HG02623 (cell line): Measurements from ENCODE around the gene AARSD1.
"Not testable (repeated sequence)": the region's sequence is repeated elsewhere in the genome, so short reads cannot be mapped to it uniquely, and the experiment has no call there.

Source experiments
- ATAC-seq: cut with Tn5 transposase; IDR thresholded peaks from one replicate; pipeline ENCODE4 v1.9.1; 2021; ENCODE audit warnings: moderate library complexity; ENCODE audit not compliant: unreplicated experiment

The AARSD1 gene

DNA sequence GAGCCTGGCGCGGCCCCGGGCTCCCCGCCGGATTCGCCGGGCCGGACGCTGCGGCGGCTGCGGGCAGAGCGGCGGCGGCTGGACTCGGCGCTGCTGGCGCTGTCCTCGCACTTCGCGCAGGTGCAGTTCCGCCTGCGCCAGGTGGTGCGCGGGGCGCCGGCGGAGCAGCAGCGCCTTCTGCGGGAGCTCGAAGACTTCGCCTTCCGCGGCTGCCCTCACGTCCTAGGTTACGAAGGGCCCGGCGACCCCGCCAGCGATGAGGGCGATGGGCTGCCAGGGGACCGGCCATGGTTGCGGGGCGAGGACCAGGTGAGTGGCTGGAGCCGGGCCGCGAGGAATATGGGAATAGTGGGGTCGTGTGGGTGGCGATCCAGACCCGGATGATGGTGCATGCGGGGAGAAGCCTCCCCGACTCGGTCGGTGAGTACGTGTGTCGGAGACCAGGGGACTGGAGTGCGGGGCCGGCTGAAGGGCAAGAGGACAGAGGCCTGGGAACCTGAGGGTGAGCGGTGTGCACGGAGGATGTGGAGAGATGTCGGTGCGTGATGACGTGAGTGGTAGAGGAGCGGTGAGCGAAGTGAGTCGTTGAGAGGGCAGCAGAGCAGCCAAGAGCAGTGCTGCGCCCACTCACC is 16.6 kb upstream of the AARSD1 start:
- peak; percentile 29 for ATAC-seq

DNA sequence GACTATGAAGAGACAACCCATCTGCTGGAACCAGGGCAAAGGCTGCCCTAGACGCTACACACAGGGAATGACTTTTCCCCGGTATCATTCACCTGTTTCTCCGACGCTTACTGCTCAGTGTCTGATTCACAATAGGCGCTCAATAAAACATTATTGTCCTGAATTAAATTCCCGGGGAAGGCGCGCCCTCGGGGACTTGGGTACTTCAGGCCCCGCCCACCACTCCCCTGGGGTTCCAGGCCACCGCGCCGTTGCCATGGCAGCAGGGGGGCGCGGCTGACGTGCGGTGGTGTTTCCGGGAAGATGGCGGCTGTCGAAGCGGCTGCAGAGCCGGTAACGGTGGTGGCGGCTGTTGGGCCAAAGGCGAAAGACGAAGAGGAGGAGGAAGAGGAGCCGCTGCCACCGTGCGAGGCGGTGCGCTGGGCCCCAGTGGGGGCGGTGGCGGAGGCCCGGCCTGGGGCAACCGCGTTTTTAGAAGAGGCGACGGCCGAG is 16.1 kb upstream of the AARSD1 start, which contains the start of gene RUNDC1:
Gene RUNDC1, plus strand, starts transcription at position 292 of the 492 bp plus-strand sequence. Its CDS starts 12 bp downstream, at position 304.
- ATAC-seq, result peak; percentile 64

GRCh38 chr17:42979511-42980273 is 15.4 kb upstream of the AARSD1 start, which contains the start of gene PTGES3L:
Gene PTGES3L (minus strand): TSS chr17:42980080. CDS start chr17:42980053, 27 bp downstream.
- ATAC-seq, result no peak

DNA sequence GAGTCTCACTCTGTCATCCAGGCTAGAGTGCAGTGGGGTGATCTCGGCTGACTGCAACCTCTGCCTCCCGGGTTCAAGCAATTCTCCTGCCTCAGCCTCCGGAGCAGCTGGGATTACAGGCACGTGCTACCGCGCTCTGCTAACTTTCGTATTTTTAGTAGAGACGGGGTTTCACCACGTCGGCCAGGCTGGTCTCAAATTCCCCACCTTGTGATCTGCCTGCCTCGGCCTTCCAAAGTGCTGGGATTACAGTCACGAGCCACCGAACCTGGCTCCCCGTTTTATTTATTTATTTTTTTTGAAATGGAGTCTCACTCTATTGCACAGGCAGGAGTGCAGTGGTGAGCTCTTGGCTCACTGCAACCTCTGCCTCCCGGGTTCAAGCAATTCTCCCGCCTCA is 11.4 kb upstream of the AARSD1 start:
- ATAC-seq, result not testable (repeated sequence)

- ATAC-seq, result no peak
Observed at GRCh38 chr17:42975265-42975664, 11.0 kb upstream of the AARSD1 start.

- not testable (repeated sequence) for ATAC-seq
Observed at GRCh38 chr17:42973323-42973722, 9.1 kb upstream of the AARSD1 start.

DNA sequence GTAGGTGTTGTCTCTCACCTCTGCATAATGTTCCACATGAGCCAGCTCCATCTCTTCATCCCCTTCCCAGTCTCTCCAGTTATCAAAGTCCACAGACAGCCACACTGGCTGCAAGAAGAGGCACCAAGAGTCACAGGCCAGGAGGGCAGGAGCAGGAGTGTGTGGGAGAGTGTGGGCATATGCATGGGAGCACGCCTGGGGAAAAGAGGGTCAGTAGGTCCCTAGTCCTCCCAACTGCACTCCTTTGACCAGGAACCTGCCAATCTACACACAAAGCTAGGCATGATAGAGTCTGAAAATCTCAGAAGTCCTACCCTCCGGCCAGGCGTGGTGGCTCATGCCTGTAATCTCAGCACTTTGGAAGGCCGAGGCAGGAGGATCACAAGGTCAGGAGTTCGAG is 7.3 kb upstream of the AARSD1 start:
- ATAC-seq, result no peak

DNA sequence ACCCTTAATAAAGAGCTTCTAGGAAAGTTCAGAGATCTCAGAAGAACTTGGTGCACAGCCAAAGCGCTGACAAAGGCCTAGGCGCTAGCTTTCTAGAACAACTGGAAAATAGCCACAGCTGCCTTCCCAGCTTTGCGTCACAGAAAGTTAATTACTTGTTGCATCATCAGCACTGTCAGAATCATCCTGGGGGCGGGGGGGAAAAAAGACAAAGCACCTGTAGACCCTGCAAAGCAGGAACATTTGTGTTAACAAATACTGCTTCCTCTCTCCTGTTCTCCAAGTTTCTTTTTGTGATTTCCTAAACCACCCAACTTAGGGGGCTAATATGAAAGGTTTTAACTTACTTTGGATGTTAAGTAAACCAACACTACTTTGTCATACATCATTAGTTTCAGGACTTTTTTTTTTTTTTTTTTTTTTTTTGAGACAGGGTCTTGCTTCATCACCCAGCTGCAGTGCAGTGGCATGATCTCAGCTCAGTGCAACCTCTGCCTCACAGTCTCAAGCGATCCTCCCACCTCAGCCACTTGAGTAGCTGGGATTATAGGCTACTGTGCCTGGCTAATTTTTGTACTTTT is 4.8 kb upstream of the AARSD1 start:
- ATAC-seq, result no peak

DNA sequence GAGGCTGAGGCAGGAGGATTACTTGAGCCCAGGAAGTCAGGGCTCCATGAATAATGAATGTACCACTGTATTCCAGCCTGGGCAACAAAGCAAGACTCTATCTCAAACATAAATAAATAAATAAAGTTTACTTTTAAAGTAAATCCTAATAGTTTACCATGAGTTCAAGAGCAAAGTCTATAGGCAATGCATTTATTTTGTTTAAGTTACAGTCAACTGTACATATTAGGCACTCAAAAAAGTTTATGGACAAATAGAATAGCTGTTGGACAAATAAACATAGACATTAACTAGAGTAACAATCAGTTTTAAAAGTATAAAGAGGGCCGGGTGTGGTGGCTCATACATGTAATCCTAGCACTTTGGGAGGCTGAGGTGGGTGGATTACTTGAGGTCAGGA is 3.7 kb upstream of the AARSD1 start:
- no peak for ATAC-seq

DNA sequence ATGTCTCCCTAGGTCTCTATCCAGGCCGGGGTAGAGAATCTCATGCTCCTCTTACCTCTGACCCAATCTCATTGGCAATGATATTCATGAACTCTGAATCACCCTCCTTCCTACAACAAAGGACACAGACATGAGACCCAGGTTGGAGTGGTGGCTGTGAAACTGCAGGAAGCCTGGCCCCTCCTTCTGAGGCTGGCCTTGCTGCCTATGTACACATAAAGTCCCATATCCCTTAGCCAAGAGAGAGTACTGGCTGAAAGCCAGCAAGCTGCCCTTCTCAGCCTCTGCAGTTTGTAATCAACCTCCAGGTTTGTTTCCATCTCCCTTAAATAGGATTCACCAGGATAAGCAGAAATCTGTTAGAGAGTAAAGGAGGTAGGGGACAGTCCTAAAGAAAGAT is 10.6 kb downstream of the AARSD1 start:
- ATAC-seq, result no peak

DNA sequence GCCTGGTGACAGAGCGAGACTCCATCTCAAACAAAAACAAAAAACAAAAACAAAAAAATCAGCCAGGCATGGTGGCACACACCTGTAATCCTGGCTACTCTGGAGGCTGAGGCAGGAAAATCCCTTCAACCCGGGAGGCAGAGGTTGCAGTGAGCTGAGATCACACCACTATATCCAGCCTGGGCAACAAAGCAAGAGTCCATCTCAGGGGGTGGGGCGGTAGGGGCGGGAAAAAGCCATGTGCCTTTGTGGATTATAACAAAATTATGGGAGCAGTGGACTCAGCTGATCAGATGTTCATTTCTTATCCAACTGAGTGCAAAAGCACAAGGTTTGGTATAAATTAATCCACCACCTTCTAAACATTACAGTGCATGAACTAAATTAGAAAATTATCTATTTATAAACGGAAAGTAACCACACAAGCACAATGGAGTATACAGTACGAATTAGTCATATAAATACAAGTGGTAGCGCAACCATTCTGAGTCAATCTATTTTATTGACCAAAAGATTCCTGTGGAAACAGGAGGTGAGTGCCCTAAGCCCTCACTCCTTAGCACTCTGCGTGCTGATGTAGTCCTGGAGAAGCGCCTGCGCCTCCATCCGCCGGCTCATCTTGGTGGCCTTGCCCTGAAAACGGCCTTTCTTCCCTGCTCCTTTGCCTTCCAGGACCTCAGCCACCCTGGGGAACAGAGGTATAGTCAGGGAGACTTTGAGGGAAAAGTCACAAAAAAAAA is 14.0 kb downstream of the AARSD1 start:
- no peak for ATAC-seq

DNA sequence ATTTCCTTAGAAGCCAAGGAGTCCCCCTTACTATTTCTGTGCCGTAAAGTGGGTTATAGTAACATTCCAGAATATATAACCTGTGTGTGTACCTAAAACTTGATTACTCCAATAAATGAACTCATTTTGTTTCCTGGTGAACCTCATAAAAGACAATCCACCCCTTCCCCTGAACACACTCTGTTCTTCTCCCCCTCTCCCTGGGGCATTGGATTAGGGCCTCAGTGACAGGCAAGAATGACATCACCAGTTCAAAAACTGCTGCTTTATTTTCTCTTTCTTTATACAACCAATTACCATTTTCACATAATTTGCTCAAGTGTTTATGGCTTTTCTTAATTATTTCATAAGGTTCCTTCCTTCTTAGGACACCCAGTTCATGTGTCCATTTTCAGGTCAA is 17.4 kb downstream of the AARSD1 start:
- ATAC-seq, result no peak

- ATAC-seq, result no peak
Observed at GRCh38 chr17:42944211-42944610, 20.0 kb downstream of the AARSD1 start.

DNA sequence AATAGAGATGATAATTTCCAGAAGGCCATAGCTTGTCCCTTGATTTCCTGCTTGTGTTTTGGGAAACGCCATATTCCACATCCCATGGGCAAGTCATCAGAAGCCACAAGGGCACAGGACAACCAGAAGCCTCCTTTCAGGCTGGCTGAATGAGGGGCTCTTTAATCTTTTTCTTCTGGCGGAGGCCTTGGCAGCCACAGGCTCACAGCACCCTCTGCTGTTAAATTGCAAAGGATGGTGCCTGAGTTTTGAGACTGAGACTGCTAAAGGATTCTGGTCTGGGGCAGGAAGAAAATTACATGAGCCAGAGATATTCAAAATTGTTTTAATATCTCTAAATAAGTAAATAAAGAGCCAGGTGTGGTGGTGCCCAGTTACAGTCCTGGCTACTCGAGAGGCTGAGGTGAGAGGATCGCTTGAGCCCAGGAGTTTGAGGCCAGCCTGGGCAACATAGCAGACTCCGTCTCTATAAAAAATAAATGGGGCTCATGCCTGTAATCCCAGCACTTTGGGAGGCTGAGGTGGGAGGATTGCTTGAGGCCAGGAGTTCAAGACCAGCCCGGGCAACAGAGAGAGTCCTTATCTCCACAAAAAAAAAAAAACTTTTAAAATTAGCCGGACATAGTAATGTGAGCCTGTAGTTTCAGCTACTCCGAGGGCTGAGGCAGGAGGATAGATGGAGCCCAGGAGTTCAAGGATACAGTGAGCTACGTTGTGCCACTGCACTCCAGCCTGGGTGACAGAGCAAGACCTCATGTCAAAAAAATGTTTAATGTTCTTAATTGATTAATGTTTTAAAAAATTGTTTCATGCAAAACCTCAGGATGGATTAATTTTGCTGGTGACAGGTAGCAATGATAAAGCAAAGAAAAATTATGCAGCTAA is 26.3 kb downstream of the AARSD1 start:
- no peak for ATAC-seq

DNA sequence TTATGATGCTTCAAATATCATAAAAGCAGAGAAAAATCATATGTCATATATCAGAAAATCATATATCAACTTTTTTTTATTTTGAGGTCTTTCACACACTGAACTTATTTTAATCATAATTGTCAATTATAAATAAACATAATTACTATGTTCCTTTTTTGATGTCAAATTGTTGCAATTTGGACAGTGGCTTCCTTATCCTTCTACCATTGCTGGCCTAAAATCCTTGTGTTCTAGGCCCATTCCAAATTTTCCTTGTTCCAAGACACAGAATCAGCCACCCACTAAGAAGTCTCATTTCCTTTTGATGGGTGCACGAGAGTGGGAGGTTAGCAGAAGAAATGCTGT is 34.8 kb downstream of the AARSD1 start:
- no peak for ATAC-seq

DNA sequence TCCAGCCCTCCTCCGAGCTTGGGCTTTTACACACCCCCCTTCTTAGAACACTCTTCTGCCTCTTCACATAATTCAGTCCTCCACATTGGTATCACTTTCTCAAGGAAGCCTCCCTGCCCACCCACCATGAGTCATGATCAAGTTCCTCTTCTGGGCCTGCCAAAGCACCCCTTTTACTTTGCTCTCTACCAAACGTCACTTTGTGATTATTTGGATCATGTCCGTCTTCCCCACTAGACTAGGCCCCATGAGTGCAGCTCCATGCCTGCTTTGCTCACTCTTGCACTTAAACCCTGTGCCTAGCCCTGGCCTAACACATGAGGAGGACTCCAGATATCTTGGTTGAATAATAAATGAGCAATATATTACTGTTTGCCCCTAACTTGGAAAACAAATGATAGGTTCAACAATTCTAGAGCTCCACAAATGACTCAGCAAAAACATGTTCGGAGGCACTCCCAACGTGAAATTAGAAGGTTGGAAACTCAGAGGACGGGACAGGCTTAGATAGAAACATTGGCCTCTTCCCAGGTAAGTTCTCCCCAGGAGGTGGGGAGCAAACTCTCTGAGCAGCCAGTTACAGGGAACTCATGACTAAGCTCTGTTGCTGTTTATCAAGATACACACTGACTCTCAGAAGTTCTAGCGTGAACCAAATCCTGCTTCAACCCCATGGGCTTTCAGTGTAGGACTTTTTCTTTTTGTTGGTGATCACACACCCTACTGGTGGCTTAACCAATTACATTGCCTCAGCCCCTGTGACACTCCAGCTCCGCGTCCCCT is 35.3 kb downstream of the AARSD1 start:
- no peak for ATAC-seq

DNA sequence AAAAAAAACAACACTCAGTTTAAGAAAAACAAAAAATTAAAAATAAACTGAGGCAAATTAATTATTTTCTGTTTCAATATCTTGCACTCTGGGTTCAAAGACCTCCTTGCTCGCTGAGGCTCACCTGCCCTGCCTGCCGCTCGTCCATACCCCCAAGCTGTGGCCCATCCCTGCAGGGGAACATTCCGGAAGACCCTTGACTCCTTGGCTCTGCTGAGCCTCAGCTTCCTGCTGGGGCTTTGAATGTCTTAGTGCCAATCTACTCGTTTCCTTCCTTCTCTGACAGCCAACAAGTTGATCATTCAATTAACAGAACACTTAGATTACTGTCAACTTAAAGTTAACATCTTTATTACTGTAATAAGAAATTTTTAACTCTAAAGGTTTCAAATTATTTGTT is 39.4 kb downstream of the AARSD1 start:
- no peak for ATAC-seq

GRCh38 chr17:42923472-42923871 is 40.8 kb downstream of the AARSD1 start:
- ATAC-seq, result not testable (repeated sequence)

GRCh38 chr17:42922294-42922693 is 42.0 kb downstream of the AARSD1 start:
- ATAC-seq, result no peak
